Sigmoid colon (tissue), 7 donors: ENCODE measurements around the gene SCO2. TPM values are rescaled to one million over a fixed set of nuclear protein-coding genes. Genes with fewer than 3 reads are reported as not detected.

ENCODE experiments used
- DNase-seq: peaks from one replicate; pipeline ENCODE4 v3.0.0-alpha.2; 2019
- H3K27ac ChIP-seq, 4 donors: fragments of 200-600 bp; sonication (generic); one replicate each; pipeline ENCODE4 v1.5.1; 2016 to 2019; ENCODE audit warnings: mild to moderate bottlenecking in 1 of 4
- H3K27me3 ChIP-seq, 3 donors: fragments of 200-600 bp; sonication (generic); one replicate each; pipeline ENCODE4 v1.5.1; 2019; ENCODE audit warnings: mild to moderate bottlenecking in 1 of 3
- H3K36me3 ChIP-seq, 4 donors: fragments of 200-600 bp; sonication (generic); one replicate each; pipeline ENCODE4 v1.5.1; 2016 to 2019
- H3K4me1 ChIP-seq, 4 donors: fragments of 200-600 bp; sonication (generic); one replicate each; pipeline ENCODE4 v1.5.1; 2017 to 2019
- H3K4me3 ChIP-seq, 4 donors: fragments of 200-600 bp; sonication (generic); one replicate each; pipeline ENCODE4 v1.5.1; 2017 to 2019; ENCODE audit warnings: mild to moderate bottlenecking in 2 of 4, moderate library complexity in 1 of 4
- H3K9me3 ChIP-seq, 4 donors: fragments of 200-600 bp in 3 of 4; sonication (generic) in 3 of 4; one replicate each; pipeline versions ENCODE4 v1.5.1 to v1.6.1; 2013 to 2019
- EP300 ChIP-seq, 4 donors: sonication (generic); formaldehyde crosslinking; IDR thresholded peaks; one replicate each; pipeline ENCODE4 v1.6.1; 2017; ENCODE audit warnings: antibody characterized with exemption in 4 of 4
- POLR2A ChIP-seq, 2 donors: fragments of 450-650 bp; IDR thresholded peaks; one replicate each; pipeline ENCODE4 v1.6.1; 2016; ENCODE audit warnings: antibody characterized with exemption in 2 of 2, mild to moderate bottlenecking in 2 of 2, moderate library complexity in 2 of 2
- POLR2AphosphoS5 ChIP-seq, 4 donors: sonication (generic); formaldehyde crosslinking; IDR thresholded peaks; one replicate each; pipeline ENCODE4 v1.6.1; 2017; ENCODE audit warnings: antibody characterized with exemption in 4 of 4
- WGBS, 2 donors: extraction: QIAGEN DNeasy Blood & Tissue Kit; methylation state at CpG; one replicate each; pipeline ENCODE4 v1.1.7; 2013; 5-methylcytosine and 5-hydroxymethylcytosine counted together
- intact Hi-C: fragments of 100-400 bp; cut with DNase I; formaldehyde crosslinking; loops from one replicate; pipeline ENCODE4 v1.15.1; 2023
- polyA plus RNA-seq, 3 donors: library from polyadenylated mRNA; stranded (reverse); fragments of 200-250 nt; gene quantifications; one replicate each; pipeline ENCODE4 v1.2.3, GENCODE V29; 2013
- total RNA-seq, 4 donors: library from RNA; depleted of rRNA; stranded (reverse); fragments of >200 nt; gene quantifications; one replicate each; pipeline ENCODE4 v1.1.0, GENCODE V29; 2016
- TF ChIP-seq, protein P1 (sequence below), 4 experiments: fragments of 450-650 bp in 3 of 4; fragments of 200-600 bp in 1 of 4; IDR thresholded peaks; one replicate each; pipeline ENCODE4 v1.5.1; 2016 to 2019; ENCODE audit warnings: antibody characterized with exemption in 4 of 4, mild to moderate bottlenecking in 3 of 4, moderate library complexity in 2 of 4
- donor health status: healthy with polysubstance abuse.
- donor health status: Bipolar disorder and iron deficiency.
- donor health status: healthy.

Gene SCO2
- total and polyA plus RNA-seq, 7 donors = 1.3 to 5.4 (median 2.8) TPM; not detected in 1

DNA sequence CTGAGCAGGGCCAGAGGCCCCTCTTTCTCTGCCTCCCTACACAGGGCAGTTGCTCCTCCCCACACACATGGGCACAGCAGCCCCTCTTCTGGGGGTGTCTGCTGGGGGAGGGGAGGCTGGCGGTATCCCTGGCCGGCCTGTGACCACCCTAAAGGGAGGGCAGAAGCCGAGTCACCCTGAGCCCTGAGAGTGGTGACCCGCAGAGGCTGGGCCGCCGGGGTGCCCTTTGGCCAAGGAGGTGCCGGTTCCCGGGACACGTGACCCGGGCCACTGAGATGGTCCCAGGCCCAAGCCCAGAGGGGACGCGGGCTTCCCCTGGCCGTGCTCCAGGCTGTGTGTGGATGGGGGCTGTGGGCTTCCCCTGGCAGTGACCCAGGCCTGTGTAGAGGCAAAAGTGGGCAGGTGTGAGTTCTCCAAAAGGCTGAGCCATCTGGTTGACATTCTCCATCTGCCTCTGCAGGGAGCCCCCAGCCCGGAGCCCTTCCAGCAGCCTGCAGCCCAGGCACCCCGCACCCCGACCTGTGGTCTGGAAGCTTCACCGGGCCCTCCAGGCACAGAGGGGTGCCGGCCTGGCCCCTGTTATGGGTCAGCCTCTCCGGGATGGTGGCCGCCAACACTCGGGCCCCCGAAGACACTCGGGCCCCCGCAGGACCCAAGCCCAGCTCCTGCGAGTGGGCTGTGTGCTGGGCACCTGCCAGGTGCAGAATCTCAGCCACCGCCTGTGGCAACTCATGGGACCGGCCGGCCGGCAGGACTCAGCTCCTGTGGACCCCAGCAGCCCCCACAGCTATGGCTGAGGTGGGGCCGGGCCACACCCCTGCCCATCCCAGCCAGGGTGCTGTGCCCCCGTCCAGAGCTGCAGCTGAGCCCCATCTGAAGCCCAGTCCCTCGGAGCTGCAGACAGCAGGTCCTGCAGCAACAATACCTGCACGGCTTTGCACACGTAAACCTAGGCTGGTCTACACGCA lies 43.0 kb downstream of the SCO2 start:
- intact Hi-C loops = no loop called here
- no peak for TF ChIP-seq POLR2A (IDR thresholded peaks at IDR 0.05)
- no peak for TF ChIP-seq EP300 (IDR thresholded peaks at IDR 0.05)
- no peak for TF ChIP-seq POLR2AphosphoS5 (IDR thresholded peaks at IDR 0.05)
- TF ChIP-seq, protein P1, sequence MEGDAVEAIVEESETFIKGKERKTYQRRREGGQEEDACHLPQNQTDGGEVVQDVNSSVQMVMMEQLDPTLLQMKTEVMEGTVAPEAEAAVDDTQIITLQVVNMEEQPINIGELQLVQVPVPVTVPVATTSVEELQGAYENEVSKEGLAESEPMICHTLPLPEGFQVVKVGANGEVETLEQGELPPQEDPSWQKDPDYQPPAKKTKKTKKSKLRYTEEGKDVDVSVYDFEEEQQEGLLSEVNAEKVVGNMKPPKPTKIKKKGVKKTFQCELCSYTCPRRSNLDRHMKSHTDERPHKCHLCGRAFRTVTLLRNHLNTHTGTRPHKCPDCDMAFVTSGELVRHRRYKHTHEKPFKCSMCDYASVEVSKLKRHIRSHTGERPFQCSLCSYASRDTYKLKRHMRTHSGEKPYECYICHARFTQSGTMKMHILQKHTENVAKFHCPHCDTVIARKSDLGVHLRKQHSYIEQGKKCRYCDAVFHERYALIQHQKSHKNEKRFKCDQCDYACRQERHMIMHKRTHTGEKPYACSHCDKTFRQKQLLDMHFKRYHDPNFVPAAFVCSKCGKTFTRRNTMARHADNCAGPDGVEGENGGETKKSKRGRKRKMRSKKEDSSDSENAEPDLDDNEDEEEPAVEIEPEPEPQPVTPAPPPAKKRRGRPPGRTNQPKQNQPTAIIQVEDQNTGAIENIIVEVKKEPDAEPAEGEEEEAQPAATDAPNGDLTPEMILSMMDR (IDR thresholded peaks at IDR 0.05) = no peak
- peaks cover 0 to 16% (median 7%) of the 10 kb centered on the region in 4 donors for H3K4me1 ChIP-seq
- H3K27me3 ChIP-seq = peaks cover 32 to 78% (median 54%) of the 10 kb centered on the region in 3 donors
- 64 to 76% methylated on average over 35 of the region's 35 CpGs for WGBS, 2 donors
- no peaks in the 10 kb centered on the region for H3K36me3 ChIP-seq
- peak overlapping the region in 3 of 4 donors; percentile 32 to 50 (median 34) for H3K4me3 ChIP-seq
- DNase-seq = no peak
- no peak overlapping the region for H3K27ac ChIP-seq
- no peaks in the 10 kb centered on the region for H3K9me3 ChIP-seq

DNA sequence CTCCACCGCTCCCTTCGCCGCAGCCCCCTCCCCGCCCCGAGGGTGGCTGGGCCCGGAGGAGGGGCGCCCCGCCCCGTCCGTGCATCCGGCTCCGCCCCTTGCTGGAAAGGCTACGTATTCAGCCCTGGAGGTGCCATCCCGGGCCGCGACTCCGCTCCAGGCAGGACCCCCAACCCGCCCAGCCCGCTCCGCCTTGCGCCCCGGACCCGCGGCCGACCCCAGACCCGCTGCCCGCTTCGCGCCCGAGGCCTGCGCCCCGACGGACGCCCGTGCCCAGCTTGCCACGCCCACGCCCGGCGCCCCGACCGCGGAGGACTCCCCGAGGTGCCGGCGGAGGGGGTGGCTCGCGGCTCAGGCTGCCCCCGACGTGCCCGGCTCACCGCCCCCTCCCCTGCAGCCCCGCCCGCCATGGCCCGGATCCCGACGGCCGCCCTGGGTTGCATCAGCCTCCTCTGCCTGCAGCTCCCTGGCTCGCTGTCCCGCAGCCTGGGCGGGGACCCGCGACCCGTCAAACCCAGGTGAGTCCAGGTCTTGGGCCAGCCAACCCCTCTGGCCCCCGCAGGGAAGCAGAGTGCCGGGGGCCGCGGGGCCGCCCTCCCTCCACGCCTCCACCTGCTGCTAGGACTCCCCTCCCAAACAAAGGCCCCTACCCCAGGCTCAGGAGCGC lies 43.8 kb downstream of the SCO2 start, which contains the start of gene ADM2:
Gene ADM2 (plus strand): TSS at position 104 of the 667 bp plus-strand sequence. CDS start 305 bp downstream, at position 409.
- DNase-seq = no peak
- H3K4me3 ChIP-seq = peak within 1 kb of the TSS in 3 of 4 donors; percentile 32 to 50 (median 34)
- no peak within 1 kb of the TSS for H3K27ac ChIP-seq
- 2 to 3% methylated on average over 70 of the region's 70 CpGs for WGBS, 2 donors
- no peaks in the 10 kb centered on the region for H3K36me3 ChIP-seq
- no peaks in the 10 kb centered on the region for H3K9me3 ChIP-seq
- intact Hi-C loops = no loop called here
- peaks cover 32 to 72% (median 54%) of the 10 kb centered on the region in 3 donors for H3K27me3 ChIP-seq
- H3K4me1 ChIP-seq = peaks cover 0 to 16% (median 7%) of the 10 kb centered on the region in 4 donors
- TF ChIP-seq EP300 (IDR thresholded peaks at IDR 0.05) (no peak), POLR2AphosphoS5 (IDR thresholded peaks at IDR 0.05) (no peak)
- TF ChIP-seq, protein P1 (IDR thresholded peaks at IDR 0.05) = no peak

DNA sequence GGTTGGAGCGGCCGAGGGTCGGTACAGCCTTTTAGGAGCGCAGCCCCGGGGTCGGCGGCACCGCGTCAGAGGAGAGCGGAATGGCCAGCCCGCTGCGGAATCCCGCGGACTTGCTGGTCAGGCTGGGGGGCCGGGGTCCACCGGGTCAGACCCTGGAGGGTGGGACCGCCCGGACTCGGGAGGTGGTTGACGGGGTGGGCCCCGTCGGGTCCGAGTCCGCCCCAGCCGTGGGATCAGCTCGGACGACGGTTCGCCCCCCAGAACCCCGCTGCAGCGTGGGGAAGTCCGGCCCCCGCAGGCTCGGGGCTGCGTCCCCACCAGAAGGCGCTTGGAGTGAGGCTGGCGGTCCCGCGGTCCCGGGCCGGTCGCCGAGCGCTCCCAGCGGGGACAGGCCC lies 44.4 kb downstream of the SCO2 start:
- no peaks in the 10 kb centered on the region for H3K9me3 ChIP-seq
- H3K4me3 ChIP-seq = peak overlapping the region in 3 of 4 donors; percentile 32 to 50 (median 34)
- TF ChIP-seq EP300 (IDR thresholded peaks at IDR 0.05) = no peak
- TF ChIP-seq, protein P1 (IDR thresholded peaks at IDR 0.05) = no peak
- TF ChIP-seq POLR2A (IDR thresholded peaks at IDR 0.05) = no peak
- 3 to 4% methylated on average over 45 of the region's 45 CpGs for WGBS, 2 donors
- H3K27me3 ChIP-seq = peaks cover 32 to 70% (median 54%) of the 10 kb centered on the region in 3 donors
- no peaks in the 10 kb centered on the region for H3K36me3 ChIP-seq
- no peak for DNase-seq
- H3K4me1 ChIP-seq = peaks cover 0 to 16% (median 7%) of the 10 kb centered on the region in 4 donors
- no peak overlapping the region for H3K27ac ChIP-seq
- intact Hi-C loops = no loop called here

DNA sequence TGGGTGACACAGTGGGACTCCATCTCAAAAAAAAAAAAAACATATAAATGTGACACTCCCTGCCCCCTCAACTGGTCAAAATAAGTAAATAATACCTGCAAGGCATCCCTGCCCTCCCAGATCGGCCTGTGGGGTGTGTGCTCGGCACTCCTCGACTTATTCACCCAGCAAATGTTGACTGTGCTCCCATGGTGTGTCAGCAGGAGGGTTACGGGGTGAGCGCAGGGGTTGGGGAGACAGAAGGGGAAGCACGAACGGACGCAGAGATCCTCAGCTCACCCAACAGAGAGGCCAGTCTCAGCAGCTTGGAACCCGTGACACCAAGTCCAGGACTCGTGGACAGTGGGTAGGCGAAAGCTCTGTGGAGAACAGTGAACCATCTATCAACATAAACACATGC lies 45.7 kb downstream of the SCO2 start:
- 64 to 68% methylated on average over 11 of the region's 11 CpGs for WGBS, 2 donors
- no peak for DNase-seq
- intact Hi-C loops = no loop called here
- TF ChIP-seq, protein P1 (IDR thresholded peaks at IDR 0.05) = no peak
- TF ChIP-seq EP300 (IDR thresholded peaks at IDR 0.05) = no peak
- no peak for TF ChIP-seq POLR2AphosphoS5 (IDR thresholded peaks at IDR 0.05)
- H3K27ac ChIP-seq = no peak overlapping the region
- H3K27me3 ChIP-seq = peaks cover 32 to 63% (median 53%) of the 10 kb centered on the region in 3 donors
- no peak overlapping the region for H3K4me3 ChIP-seq
- no peaks in the 10 kb centered on the region for H3K9me3 ChIP-seq
- peaks cover 0 to 23% (median 14%) of the 10 kb centered on the region in 4 donors for H3K4me1 ChIP-seq
- H3K36me3 ChIP-seq = no peaks in the 10 kb centered on the region
